GM10248 (cell line): ENCODE measurements around the gene BRMS1.

Experiments
- CTCF ChIA-PET: fragments of 300-600 bp; sonication (Branson Sonifier 250); formaldehyde crosslinking; extraction: SDS; loops from one replicate; lab custom pipeline; 2021; ENCODE audit warnings: antibody characterized with exemption; lab: Yijun Ruan, JAX
- POLR2A ChIA-PET: fragments of 350-650 bp; sonication (Branson Sonifier 250); formaldehyde crosslinking; extraction: SDS; loops from one replicate; lab custom pipeline; 2020; ENCODE audit warnings: antibody characterized with exemption; lab: Yijun Ruan, JAX
- DNase-seq: peaks from one replicate; pipeline ENCODE4 v3.0.0; 2012; ENCODE audit errors: extremely low spot score
- TF ChIP-seq, protein P1 (sequence below): IDR thresholded peaks from 2 replicates; pipeline ENCODE4 v1.5.1; 2012; ENCODE audit warnings: mild to moderate bottlenecking, low read depth; ENCODE audit errors: extremely low read depth, missing control alignments, control extremely low read depth

The BRMS1 gene

DNA sequence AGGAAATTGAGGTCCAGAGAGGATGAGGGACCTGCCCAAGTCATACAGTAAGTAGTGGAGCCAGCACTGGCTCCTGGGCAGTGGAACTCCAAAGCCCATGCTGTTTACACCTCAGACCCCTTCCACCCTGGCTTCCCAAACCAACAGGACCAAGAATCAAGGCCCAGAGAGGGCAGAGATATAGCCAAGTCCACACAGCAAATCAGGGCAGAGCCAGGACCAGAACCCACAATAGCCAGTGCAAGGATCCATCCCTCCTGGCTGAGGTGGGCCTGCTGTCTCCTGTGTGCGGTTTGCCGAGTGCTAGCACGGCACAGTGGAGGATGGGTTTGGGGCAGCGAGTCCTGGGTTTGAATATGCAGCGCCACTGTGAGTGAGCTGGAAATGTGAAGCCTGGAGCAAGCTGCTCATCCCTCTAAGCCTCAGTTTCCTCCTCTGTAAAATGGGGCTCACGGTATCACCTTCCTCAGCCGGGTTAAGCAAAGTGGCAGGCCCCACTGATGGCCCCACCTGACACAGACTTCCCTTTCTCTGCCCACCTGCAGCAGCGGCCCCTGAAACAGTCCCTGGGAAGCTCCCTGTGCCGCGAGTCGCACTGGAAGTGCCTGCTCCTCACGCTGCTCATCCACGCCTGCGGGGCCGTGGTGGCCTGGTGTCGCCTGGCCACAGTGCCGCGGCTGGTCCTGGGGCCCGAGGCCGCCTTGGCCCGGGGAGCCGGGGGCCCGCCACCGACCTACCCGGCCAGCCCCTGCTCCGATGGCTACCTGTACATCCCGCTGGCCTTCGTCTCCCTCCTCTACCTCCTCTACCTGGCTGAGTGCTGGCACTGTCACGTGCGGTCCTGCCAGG is 50.9 kb downstream of the BRMS1 start:
- no peak for DNase-seq
- TF ChIP-seq, protein P1, sequence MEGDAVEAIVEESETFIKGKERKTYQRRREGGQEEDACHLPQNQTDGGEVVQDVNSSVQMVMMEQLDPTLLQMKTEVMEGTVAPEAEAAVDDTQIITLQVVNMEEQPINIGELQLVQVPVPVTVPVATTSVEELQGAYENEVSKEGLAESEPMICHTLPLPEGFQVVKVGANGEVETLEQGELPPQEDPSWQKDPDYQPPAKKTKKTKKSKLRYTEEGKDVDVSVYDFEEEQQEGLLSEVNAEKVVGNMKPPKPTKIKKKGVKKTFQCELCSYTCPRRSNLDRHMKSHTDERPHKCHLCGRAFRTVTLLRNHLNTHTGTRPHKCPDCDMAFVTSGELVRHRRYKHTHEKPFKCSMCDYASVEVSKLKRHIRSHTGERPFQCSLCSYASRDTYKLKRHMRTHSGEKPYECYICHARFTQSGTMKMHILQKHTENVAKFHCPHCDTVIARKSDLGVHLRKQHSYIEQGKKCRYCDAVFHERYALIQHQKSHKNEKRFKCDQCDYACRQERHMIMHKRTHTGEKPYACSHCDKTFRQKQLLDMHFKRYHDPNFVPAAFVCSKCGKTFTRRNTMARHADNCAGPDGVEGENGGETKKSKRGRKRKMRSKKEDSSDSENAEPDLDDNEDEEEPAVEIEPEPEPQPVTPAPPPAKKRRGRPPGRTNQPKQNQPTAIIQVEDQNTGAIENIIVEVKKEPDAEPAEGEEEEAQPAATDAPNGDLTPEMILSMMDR: no peak

GRCh38 chr11:66293352-66293751 is 51.6 kb downstream of the BRMS1 start:
- ChIA-PET CTCF (no interaction called here), POLR2A (no interaction called here)
- no peak for DNase-seq
- TF ChIP-seq, protein P1: no peak

More for the DNA sequence above, 50.9 kb downstream of the BRMS1 start:
- CTCF ChIA-PET: interaction anchor here (1.5 kb wide), 1 partner anchor 11 kb away, joined by 5 read pairs; no protein-coding TSS in a partner anchor
- POLR2A ChIA-PET: no interaction called here

DNA sequence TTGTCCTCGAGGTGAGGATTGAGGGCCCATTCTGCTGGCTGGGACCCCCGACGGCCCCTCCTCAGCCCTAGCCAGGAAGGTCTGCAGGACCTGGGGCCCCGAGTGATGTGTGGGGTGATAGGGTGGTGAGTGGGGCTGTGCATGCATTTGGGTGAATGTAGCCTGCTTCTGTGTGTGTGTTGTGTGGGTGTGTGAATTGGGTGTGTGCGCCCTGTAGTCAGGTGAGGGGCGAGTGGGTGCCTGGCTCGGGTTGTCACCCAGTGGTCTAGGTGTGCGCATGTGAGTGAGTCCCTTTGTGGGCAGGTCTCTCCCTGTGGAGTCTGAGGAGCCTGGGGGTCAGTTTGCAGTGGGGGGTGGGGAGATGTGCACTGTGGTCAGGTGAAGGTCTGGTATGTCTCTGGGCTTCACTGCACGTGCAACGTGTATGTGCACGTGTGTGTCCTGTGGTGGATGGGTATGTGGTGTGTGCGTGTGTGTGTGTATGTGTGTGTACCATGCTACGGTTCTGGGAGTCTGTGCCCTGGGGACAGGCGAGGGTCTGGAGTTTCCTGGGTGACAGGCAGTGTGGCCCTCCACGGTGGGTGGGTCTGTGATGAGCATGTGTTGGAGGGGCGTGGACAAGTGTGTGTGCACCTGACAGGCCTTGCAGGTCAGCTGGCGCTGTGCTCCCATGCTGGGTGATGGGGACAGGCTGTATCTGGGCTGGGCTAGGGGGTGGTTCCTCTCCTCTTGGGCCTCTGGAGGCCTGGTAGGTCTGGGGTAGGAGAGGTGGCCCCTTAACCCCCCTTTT is 52.2 kb downstream of the BRMS1 start:
- TF ChIP-seq, protein P1: no peak
- POLR2A ChIA-PET: no interaction called here
- no peak for DNase-seq
- CTCF ChIA-PET: no interaction called here

DNA sequence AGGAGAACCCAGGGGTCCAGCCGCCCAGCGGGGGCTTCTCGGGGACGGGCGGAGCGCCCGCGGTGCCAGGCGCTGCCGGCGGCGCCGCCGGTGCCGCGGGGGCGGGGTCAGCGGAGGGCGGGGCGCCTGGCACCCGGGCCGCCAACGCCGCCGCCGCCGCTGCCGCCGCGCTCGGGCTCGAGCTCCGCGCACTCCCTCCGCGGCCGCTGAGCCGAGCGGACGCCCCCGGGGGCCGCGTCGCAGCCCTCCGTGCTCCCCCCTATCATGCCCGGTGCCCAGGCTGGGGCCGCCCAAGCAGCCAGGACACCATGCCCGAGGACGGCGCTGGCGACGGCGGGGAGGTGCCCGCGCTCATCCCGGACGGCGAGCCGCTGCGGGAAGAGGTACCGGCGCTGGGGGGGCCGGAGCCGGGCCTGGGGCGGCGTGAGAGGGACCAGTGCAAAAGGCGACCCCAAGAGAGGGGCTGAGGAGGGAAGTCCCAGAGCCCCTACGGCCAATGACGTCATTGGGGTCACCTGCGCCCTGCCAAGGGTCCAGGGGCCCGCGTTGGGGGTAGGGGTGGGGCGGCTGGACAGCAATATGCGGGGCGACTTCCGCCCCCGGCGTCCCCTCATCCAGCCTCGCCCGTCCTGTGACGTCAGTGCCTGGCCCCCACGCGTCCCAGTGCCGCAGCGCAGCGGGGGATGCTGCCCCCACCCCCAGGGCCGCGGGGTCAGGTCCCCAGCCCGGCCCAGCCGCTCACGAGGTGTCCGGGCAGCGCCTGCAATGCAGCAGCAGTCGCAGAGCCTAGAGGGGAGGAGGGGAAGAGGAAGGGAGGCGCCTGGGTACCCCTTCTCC is 53.0 kb downstream of the BRMS1 start, which contains the start of gene TMEM151A:
Gene TMEM151A, plus strand, starts transcription at position 189 of the 837 bp plus-strand sequence. Its CDS starts 120 bp downstream, at position 309.
- TF ChIP-seq, protein P1: no peak
- ChIA-PET POLR2A (interaction anchor here (1.2 kb wide), 1 partner anchor 21 kb away, joined by 4 read pairs; no protein-coding TSS in a partner anchor), CTCF (interaction anchor here (0.6 to 1.9 kb wide), 6 partner anchors 9 to 98 kb away, joined by 3 to 12 read pairs (median 3); no protein-coding TSS in a partner anchor)
- no peak for DNase-seq

- POLR2A ChIA-PET: interaction anchor here (1.2 kb wide), 1 partner anchor 21 kb away, joined by 4 read pairs; no protein-coding TSS in a partner anchor
- no peak for DNase-seq
- CTCF ChIA-PET: interaction anchor here (0.6 to 1.9 kb wide), 6 partner anchors 8 to 98 kb away, joined by 3 to 12 read pairs (median 3); no protein-coding TSS in a partner anchor
- TF ChIP-seq, protein P1: no peak
Observed at GRCh38 chr11:66291303-66291705, 53.6 kb downstream of the BRMS1 start.
